ENCODE data around the gene ARHGEF6.
A peak's percentile ranks its signal among the peaks of the same experiment; 100 is the strongest.
"Not testable (repeated sequence)": the region's sequence is repeated elsewhere in the genome, so short reads cannot be mapped to it uniquely, and the experiment has no call there.

The ARHGEF6 gene

GRCh38 chrX:136781180-136781797 lies 557 bp upstream of the ARHGEF6 start:
- DNase-seq (ENCODE audit: low read depth in 2 of 2): no peak

- no peak for DNase-seq (ENCODE audit: low read depth in 2 of 2)
Measured at GRCh38 chrX:136780241-136780640, 491 bp downstream of the ARHGEF6 start.

- DNase-seq (ENCODE audit: low read depth in 2 of 2): no peak
Measured at GRCh38 chrX:136779346-136779781, 1.4 kb downstream of the ARHGEF6 start.

- no peak for DNase-seq (ENCODE audit: low read depth in 2 of 2)
Measured at GRCh38 chrX:136778916-136779315, 1.8 kb downstream of the ARHGEF6 start.

GRCh38 chrX:136778020-136778419 lies 2.7 kb downstream of the ARHGEF6 start:
- DNase-seq (ENCODE audit: low read depth in 2 of 2): no peak

- DNase-seq (ENCODE audit: low read depth in 2 of 2): no peak
Measured at GRCh38 chrX:136773648-136774047, 7.1 kb downstream of the ARHGEF6 start.

GRCh38 chrX:136771869-136772268 lies 8.9 kb downstream of the ARHGEF6 start:
- not testable (repeated sequence) for DNase-seq (ENCODE audit: low read depth in 2 of 2)

GRCh38 chrX:136768469-136769084 lies 12.2 kb downstream of the ARHGEF6 start:
- DNase-seq (ENCODE audit: low read depth in 2 of 2): peak; percentile 21 to 44

- DNase-seq (ENCODE audit: low read depth in 2 of 2): peak; percentile 17 to 23
Measured at GRCh38 chrX:136767104-136767941, 13.4 kb downstream of the ARHGEF6 start.

GRCh38 chrX:136766785-136767103 lies 14.0 kb downstream of the ARHGEF6 start:
- no peak for DNase-seq (ENCODE audit: low read depth in 2 of 2)

- DNase-seq (ENCODE audit: low read depth in 2 of 2): no peak
Measured at GRCh38 chrX:136765821-136766356, 14.8 kb downstream of the ARHGEF6 start.

GRCh38 chrX:136764206-136764605 lies 16.5 kb downstream of the ARHGEF6 start:
- no peak for DNase-seq (ENCODE audit: low read depth in 2 of 2)

GRCh38 chrX:136762820-136763452 lies 17.8 kb downstream of the ARHGEF6 start:
- no peak for DNase-seq (ENCODE audit: low read depth in 2 of 2)

- no peak for DNase-seq (ENCODE audit: low read depth in 2 of 2)
Measured at GRCh38 chrX:136761421-136761820, 19.3 kb downstream of the ARHGEF6 start.

- DNase-seq (ENCODE audit: low read depth in 2 of 2): no peak
Measured at GRCh38 chrX:136759968-136760367, 20.8 kb downstream of the ARHGEF6 start.

- no peak for DNase-seq (ENCODE audit: low read depth in 2 of 2)
Measured at GRCh38 chrX:136755411-136755810, 25.3 kb downstream of the ARHGEF6 start.

- DNase-seq (ENCODE audit: low read depth in 2 of 2): no peak
Measured at GRCh38 chrX:136754651-136755050, 26.1 kb downstream of the ARHGEF6 start.

GRCh38 chrX:136752796-136753195 lies 27.9 kb downstream of the ARHGEF6 start:
- DNase-seq (ENCODE audit: low read depth in 2 of 2): no peak

GRCh38 chrX:136752346-136752745 lies 28.4 kb downstream of the ARHGEF6 start:
- DNase-seq (ENCODE audit: low read depth in 2 of 2): no peak

- DNase-seq (ENCODE audit: low read depth in 2 of 2): no peak
Measured at GRCh38 chrX:136750364-136750763, 30.4 kb downstream of the ARHGEF6 start.

- peak in 1 of 2 donors; percentile 21 for DNase-seq (ENCODE audit: low read depth in 2 of 2)
Measured at GRCh38 chrX:136747003-136747986, 33.4 kb downstream of the ARHGEF6 start.

All from stimulated activated CD8-positive, alpha-beta memory T cell treated with anti-CD3 and anti-CD28 coated beads, Interleukin-15, amount 100 ng/mL, for 48 hours (primary cell).